Common myeloid progenitor, CD34-positive (primary cell): ENCODE measurements around the gene EFNA4.

Source experiments
- CTCF ChIA-PET: fragments of 350-600 bp; sonication (Branson Sonifier 250); formaldehyde crosslinking; loops from one replicate; lab custom pipeline; 2021; ENCODE audit warnings: antibody characterized with exemption; lab: Charles Lee
- POLR2A ChIA-PET: fragments of 350-600 bp; sonication (Branson Sonifier 250); formaldehyde crosslinking; loops from one replicate; lab custom pipeline; 2021; ENCODE audit warnings: antibody characterized with exemption; lab: Charles Lee
- DNase-seq, 3 donors: peaks; one replicate each; pipeline versions ENCODE4 v3.0.0 to v3.0.0-alpha.2; 2013
- H3K27ac ChIP-seq, 2 experiments: 1 replicate in 1 of 2; 2 replicates in 1 of 2; pipeline ENCODE4 v1.7.0; 2013; ENCODE audit warnings: inconsistent platforms in 2 of 2, low read length in 2 of 2, mild to moderate bottlenecking in 2 of 2, low read depth in 1 of 2, moderate library complexity in 1 of 2; ENCODE audit not compliant: severe bottlenecking in 2 of 2, insufficient read depth in 1 of 2, poor library complexity in 1 of 2
- H3K27me3 ChIP-seq, 5 experiments: replicated peaks in 2 of 5; 1 replicate in 3 of 5; 2 replicates in 2 of 5; pipeline versions ENCODE4 v1.6.1 to v1.7.0; 2013; ENCODE audit warnings: low read length in 4 of 5, mild to moderate bottlenecking in 2 of 5, moderate library complexity in 2 of 5, inconsistent platforms in 1 of 5; ENCODE audit not compliant: insufficient read depth in 5 of 5, control insufficient read depth in 4 of 5
- H3K36me3 ChIP-seq, 4 experiments: 1 replicate in 2 of 4; 2 replicates in 2 of 4; pipeline versions ENCODE4 v1.6.1 to v1.7.0; 2013; ENCODE audit warnings: low read length in 3 of 4, control low read depth in 1 of 4, mild to moderate bottlenecking in 1 of 4; ENCODE audit not compliant: control insufficient read depth in 4 of 4, insufficient read depth in 4 of 4
- H3K4me1 ChIP-seq, 4 experiments: 1 replicate in 3 of 4; 2 replicates in 1 of 4; pipeline versions ENCODE4 v1.6.1 to v1.7.1; 2013; ENCODE audit warnings: low read length in 3 of 4, mild to moderate bottlenecking in 3 of 4, control low read depth in 1 of 4, inconsistent platforms in 1 of 4, moderate library complexity in 1 of 4; ENCODE audit not compliant: control insufficient read depth in 4 of 4, insufficient read depth in 4 of 4; ENCODE audit errors: control extremely low read depth in 1 of 4
- H3K4me3 ChIP-seq, 7 experiments: 1 replicate in 4 of 7; 2 replicates in 3 of 7; pipeline versions ENCODE4 v1.5.1 to v1.7.0; 2013; ENCODE audit warnings: mild to moderate bottlenecking in 7 of 7, low read length in 6 of 7, moderate library complexity in 6 of 7, inconsistent platforms in 2 of 7, low read depth in 2 of 7, control low read depth in 1 of 7; ENCODE audit not compliant: insufficient read depth in 4 of 7, control insufficient read depth in 1 of 7; ENCODE audit errors: extremely low read depth in 1 of 7
- H3K9me3 ChIP-seq, 5 experiments: 1 replicate in 4 of 5; 2 replicates in 1 of 5; pipeline versions ENCODE4 v1.6.1 to v1.7.1; 2013; ENCODE audit warnings: low read length in 4 of 5, mild to moderate bottlenecking in 2 of 5, inconsistent platforms in 1 of 5, low read depth in 1 of 5, moderate library complexity in 1 of 5; ENCODE audit not compliant: control insufficient read depth in 4 of 5, insufficient read depth in 2 of 5; ENCODE audit errors: control extremely low read depth in 1 of 5
- WGBS: methylation state at CpG from one replicate; pipeline ENCODE4 v1.1.5; 2013; ENCODE audit not compliant: insufficient coverage; 5-methylcytosine and 5-hydroxymethylcytosine counted together

EFNA4 gene

DNA sequence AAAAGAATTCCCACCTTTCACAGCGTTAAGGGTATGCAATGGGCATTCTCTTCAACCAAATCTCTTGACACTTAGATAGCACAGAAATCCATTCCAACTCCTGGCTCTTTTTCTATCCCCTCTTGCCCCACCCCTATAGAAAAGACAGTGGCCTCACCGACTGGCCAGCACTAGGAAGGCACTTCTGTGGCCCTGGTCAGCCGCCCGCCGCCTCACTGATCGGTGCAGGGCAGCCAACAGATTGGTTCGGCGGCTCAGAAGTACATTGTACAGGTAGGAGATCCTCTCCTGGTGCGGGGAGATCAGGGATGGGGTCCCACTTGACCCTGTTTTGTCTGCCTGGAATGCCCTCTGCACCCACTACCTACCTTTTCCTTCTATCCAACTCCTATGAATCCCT is 39.2 kb upstream of the EFNA4 start:
- no peaks in the 10 kb centered on the region for H3K27me3 ChIP-seq
- H3K4me3 ChIP-seq: no peak overlapping the region
- ChIA-PET CTCF (interaction anchor here (10.1 kb wide), 1 partner anchor 19 kb away, joined by 159 read pairs; no protein-coding TSS in a partner anchor), POLR2A (no interaction called here)
- peaks cover 0 to 4% (median 0%) of the 10 kb centered on the region in 4 experiments for H3K4me1 ChIP-seq
- no peak for DNase-seq
- 96% methylated on average over 8 of the region's 9 CpGs for WGBS
- H3K27ac ChIP-seq: no peak overlapping the region
- H3K36me3 ChIP-seq: no peaks in the 10 kb centered on the region
- H3K9me3 ChIP-seq: no peaks in the 10 kb centered on the region

- no peaks in the 10 kb centered on the region for H3K9me3 ChIP-seq
- ChIA-PET CTCF (interaction anchor here (0.7 to 1.4 kb wide), 3 partner anchors 8 to 18 kb away, joined by 3 to 5 read pairs (median 3); no protein-coding TSS in a partner anchor), POLR2A (no interaction called here)
- DNase-seq: no peak
- no peaks in the 10 kb centered on the region for H3K27me3 ChIP-seq
- 90% methylated on average over 8 of the region's 9 CpGs for WGBS
- H3K4me1 ChIP-seq: peaks cover 0 to 4% (median 0%) of the 10 kb centered on the region in 4 experiments
- H3K4me3 ChIP-seq: no peak overlapping the region
- H3K27ac ChIP-seq: no peak overlapping the region
- no peaks in the 10 kb centered on the region for H3K36me3 ChIP-seq
These were observed 37.4 kb upstream of the EFNA4 start for GRCh38 chr1:155026154-155026553.

- no peaks in the 10 kb centered on the region for H3K36me3 ChIP-seq
- H3K4me3 ChIP-seq: no peak overlapping the region
- POLR2A ChIA-PET: no interaction called here
- H3K27me3 ChIP-seq: no peaks in the 10 kb centered on the region
- CTCF ChIA-PET: interaction anchor here (0.9 to 1.4 kb wide), 2 partner anchors 9 to 44 kb away, joined by 5 read pairs; no protein-coding TSS in a partner anchor
- peaks cover 0 to 4% (median 0%) of the 10 kb centered on the region in 4 experiments for H3K4me1 ChIP-seq
- H3K27ac ChIP-seq: no peak overlapping the region
- DNase-seq: peak in 1 of 3 donors; percentile 21
- no peaks in the 10 kb centered on the region for H3K9me3 ChIP-seq
- WGBS: 94% methylated on average over 6 of the region's 6 CpGs
These were observed 37.0 kb upstream of the EFNA4 start for GRCh38 chr1:155026588-155026987.

GRCh38 chr1:155029513-155030242 is 33.9 kb upstream of the EFNA4 start:
- ChIA-PET CTCF (interaction anchor here (1.2 to 4.7 kb wide), 4 partner anchors 9 to 15 kb away, joined by 3 to 29 read pairs (median 6); no protein-coding TSS in a partner anchor), POLR2A (no interaction called here)
- DNase-seq: no peak
- no peak overlapping the region for H3K27ac ChIP-seq
- 94% methylated on average over 15 of the region's 16 CpGs for WGBS
- H3K4me1 ChIP-seq: peaks cover 0 to 1% (median 0%) of the 10 kb centered on the region in 4 experiments
- no peaks in the 10 kb centered on the region for H3K36me3 ChIP-seq
- no peaks in the 10 kb centered on the region for H3K27me3 ChIP-seq
- H3K9me3 ChIP-seq: no peaks in the 10 kb centered on the region
- no peak overlapping the region for H3K4me3 ChIP-seq

DNA sequence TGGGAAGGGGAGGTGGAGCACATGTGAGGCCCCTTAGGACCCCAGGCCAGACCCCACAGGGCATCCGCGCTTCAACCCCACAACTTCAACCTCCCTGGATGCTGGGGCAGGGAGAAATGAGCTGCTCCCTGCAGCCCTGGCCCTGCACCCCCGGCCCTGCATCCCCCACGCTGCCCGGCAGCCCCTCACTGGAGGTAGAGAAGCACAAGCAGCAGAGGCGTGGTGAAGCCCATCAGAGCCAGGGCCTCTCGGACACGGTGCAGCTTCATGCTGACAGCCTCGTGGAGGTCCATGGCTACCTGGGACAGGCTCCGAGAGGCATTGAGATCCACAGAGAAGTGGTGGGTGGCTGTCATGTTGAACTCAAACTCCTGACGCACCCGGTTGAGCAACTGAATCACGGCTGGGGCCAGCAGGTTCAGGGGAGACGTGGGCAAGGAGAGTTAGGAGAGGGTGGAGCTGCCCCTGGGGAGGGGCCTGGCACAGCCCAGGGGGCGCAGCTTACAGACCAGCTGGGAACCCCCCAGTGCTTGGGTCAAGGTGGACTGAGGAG is 33.2 kb upstream of the EFNA4 start:
- WGBS: 96% methylated on average over 11 of the region's 15 CpGs
- Histone ChIP-seq H3K9me3 (no peaks in the 10 kb centered on the region), H3K4me3 (no peak overlapping the region), H3K4me1 (peaks cover 0 to 1% (median 0%) of the 10 kb centered on the region in 4 experiments), H3K27ac (no peak overlapping the region), H3K27me3 (no peaks in the 10 kb centered on the region), H3K36me3 (no peaks in the 10 kb centered on the region)
- ChIA-PET POLR2A (no interaction called here), CTCF (interaction anchor here (1.4 to 4.7 kb wide), 3 partner anchors 11 to 14 kb away, joined by 4 to 29 read pairs (median 9); no protein-coding TSS in a partner anchor)
- DNase-seq: no peak

GRCh38 chr1:155030899-155031298 is 32.6 kb upstream of the EFNA4 start:
- H3K9me3 ChIP-seq: no peaks in the 10 kb centered on the region
- POLR2A ChIA-PET: no interaction called here
- no peaks in the 10 kb centered on the region for H3K27me3 ChIP-seq
- WGBS: 100% methylated on average over 9 of the region's 11 CpGs
- DNase-seq: no peak
- H3K4me1 ChIP-seq: peaks cover 0 to 1% (median 0%) of the 10 kb centered on the region in 4 experiments
- no peak overlapping the region for H3K27ac ChIP-seq
- CTCF ChIA-PET: interaction anchor here (1.4 to 4.7 kb wide), 3 partner anchors 10 to 14 kb away, joined by 4 to 29 read pairs (median 9); no protein-coding TSS in a partner anchor
- no peak overlapping the region for H3K4me3 ChIP-seq
- no peaks in the 10 kb centered on the region for H3K36me3 ChIP-seq

GRCh38 chr1:155032886-155033285 is 30.7 kb upstream of the EFNA4 start:
- POLR2A ChIA-PET: no interaction called here
- no peak overlapping the region for H3K27ac ChIP-seq
- no peaks in the 10 kb centered on the region for H3K9me3 ChIP-seq
- H3K4me3 ChIP-seq: no peak overlapping the region
- CTCF ChIA-PET: interaction anchor here (1.0 to 4.6 kb wide), 6 partner anchors 10 to 33 kb away, joined by 3 to 20 read pairs (median 5); partner anchors contain the start of gene ADAM15
- 99% methylated on average over 10 of the region's 12 CpGs for WGBS
- no peaks in the 10 kb centered on the region for H3K27me3 ChIP-seq
- no peaks in the 10 kb centered on the region for H3K36me3 ChIP-seq
- no peak for DNase-seq
- peaks cover 0 to 14% (median 2%) of the 10 kb centered on the region in 4 experiments for H3K4me1 ChIP-seq
